Measurements from ENCODE around the gene C3orf20. TPM values are rescaled to one million over a fixed set of nuclear protein-coding genes. Genes with fewer than 3 reads are reported as not detected.
A peak's percentile ranks its signal among the peaks of the same experiment; 100 is the strongest.
"Not testable (repeated sequence)": the region's sequence is repeated elsewhere in the genome, so short reads cannot be mapped to it uniquely, and the experiment has no call there.

C3orf20 gene
- total RNA-seq, 2 donors from 2014 or later: 0.16 to 0.45 TPM

GRCh38 chr3:14803981-14804834 lies 129.3 kb downstream of the C3orf20 start:
- H3K36me3 Mint-ChIP-seq (ENCODE audit: low read depth): no peaks in the 10 kb centered on the region
- ATAC-seq (replicated peaks): no peak
- H3K4me1 Mint-ChIP-seq: peaks cover 21% of the 10 kb centered on the region
- no peaks in the 10 kb centered on the region for H3K9me3 Mint-ChIP-seq
- peak overlapping the region; percentile 79 for H3K27ac Mint-ChIP-seq
- H3K27me3 Mint-ChIP-seq: peaks cover 38% of the 10 kb centered on the region
- H3K4me3 Mint-ChIP-seq: no peak overlapping the region

- H3K36me3 Mint-ChIP-seq (ENCODE audit: low read depth): no peaks in the 10 kb centered on the region
- H3K4me3 Mint-ChIP-seq: no peak overlapping the region
- H3K4me1 Mint-ChIP-seq: peaks cover 21% of the 10 kb centered on the region
- H3K27ac Mint-ChIP-seq: peak overlapping the region; percentile 8
- H3K9me3 Mint-ChIP-seq: no peaks in the 10 kb centered on the region
- no peak for ATAC-seq (replicated peaks)
- peaks cover 44% of the 10 kb centered on the region for H3K27me3 Mint-ChIP-seq
These were observed 130.2 kb downstream of the C3orf20 start for GRCh38 chr3:14804835-14805780.

GRCh38 chr3:14805961-14806537 lies 131.1 kb downstream of the C3orf20 start:
- Mint-ChIP-seq H3K9me3 (no peaks in the 10 kb centered on the region), H3K4me1 (peaks cover 23% of the 10 kb centered on the region), H3K27ac (no peak overlapping the region), H3K4me3 (no peak overlapping the region), H3K27me3 (peaks cover 42% of the 10 kb centered on the region), H3K36me3 (ENCODE audit: low read depth) (no peaks in the 10 kb centered on the region)
- ATAC-seq (replicated peaks): no peak

GRCh38 chr3:14806641-14807263 lies 131.8 kb downstream of the C3orf20 start:
- H3K4me1 Mint-ChIP-seq: peaks cover 26% of the 10 kb centered on the region
- no peak overlapping the region for H3K27ac Mint-ChIP-seq
- H3K9me3 Mint-ChIP-seq: no peaks in the 10 kb centered on the region
- H3K36me3 Mint-ChIP-seq (ENCODE audit: low read depth): no peaks in the 10 kb centered on the region
- no peak overlapping the region for H3K4me3 Mint-ChIP-seq
- peak; percentile 45 for ATAC-seq (replicated peaks)
- peaks cover 49% of the 10 kb centered on the region for H3K27me3 Mint-ChIP-seq

GRCh38 chr3:14808025-14808424 lies 133.1 kb downstream of the C3orf20 start:
- Mint-ChIP-seq H3K27me3 (peaks cover 61% of the 10 kb centered on the region), H3K9me3 (no peaks in the 10 kb centered on the region), H3K27ac (no peak overlapping the region), H3K4me1 (peaks cover 24% of the 10 kb centered on the region), H3K36me3 (ENCODE audit: low read depth) (no peaks in the 10 kb centered on the region), H3K4me3 (no peak overlapping the region)
- ATAC-seq (replicated peaks): no peak

- Mint-ChIP-seq H3K27me3 (peaks cover 62% of the 10 kb centered on the region), H3K27ac (no peak overlapping the region), H3K9me3 (no peaks in the 10 kb centered on the region), H3K4me1 (peaks cover 17% of the 10 kb centered on the region), H3K4me3 (no peak overlapping the region), H3K36me3 (ENCODE audit: low read depth) (no peaks in the 10 kb centered on the region)
- no peak for ATAC-seq (replicated peaks)
These were observed 133.7 kb downstream of the C3orf20 start for GRCh38 chr3:14808502-14809266.

- H3K27ac Mint-ChIP-seq; H3K36me3 Mint-ChIP-seq (ENCODE audit: low read depth); H3K9me3 Mint-ChIP-seq; H3K4me3 Mint-ChIP-seq; ATAC-seq (replicated peaks): not testable (repeated sequence)
- Mint-ChIP-seq H3K27me3 (peaks cover 70% of the 10 kb centered on the region), H3K4me1 (peaks cover 16% of the 10 kb centered on the region)
These were observed 134.7 kb downstream of the C3orf20 start for GRCh38 chr3:14809611-14810010.

- Mint-ChIP-seq H3K4me3 (no peak overlapping the region), H3K27me3 (peaks cover 70% of the 10 kb centered on the region), H3K4me1 (peaks cover 10% of the 10 kb centered on the region), H3K9me3 (no peaks in the 10 kb centered on the region), H3K36me3 (ENCODE audit: low read depth) (no peaks in the 10 kb centered on the region), H3K27ac (no peak overlapping the region)
- no peak for ATAC-seq (replicated peaks)
These were observed 135.3 kb downstream of the C3orf20 start for GRCh38 chr3:14810070-14810791.

- Mint-ChIP-seq H3K4me3 (peak overlapping the region; percentile 31), H3K27me3 (peaks cover 69% of the 10 kb centered on the region), H3K27ac (no peak overlapping the region), H3K36me3 (ENCODE audit: low read depth) (no peaks in the 10 kb centered on the region), H3K9me3 (no peaks in the 10 kb centered on the region), H3K4me1 (peaks cover 9% of the 10 kb centered on the region)
- ATAC-seq (replicated peaks): no peak
These were observed 136.1 kb downstream of the C3orf20 start for GRCh38 chr3:14810801-14811661.

GRCh38 chr3:14811684-14812083 lies 136.7 kb downstream of the C3orf20 start:
- H3K27me3 Mint-ChIP-seq: peaks cover 69% of the 10 kb centered on the region

GRCh38 chr3:14812196-14812790 lies 137.4 kb downstream of the C3orf20 start:
- no peak for ATAC-seq (replicated peaks)
- peaks cover 63% of the 10 kb centered on the region for H3K27me3 Mint-ChIP-seq
- no peaks in the 10 kb centered on the region for H3K36me3 Mint-ChIP-seq (ENCODE audit: low read depth)
- H3K9me3 Mint-ChIP-seq: no peaks in the 10 kb centered on the region
- no peak overlapping the region for H3K27ac Mint-ChIP-seq
- H3K4me3 Mint-ChIP-seq: no peak overlapping the region
- H3K4me1 Mint-ChIP-seq: peaks cover 4% of the 10 kb centered on the region

More at GRCh38 chr3:14811684-14812083, 136.7 kb downstream of the C3orf20 start:
- H3K36me3 Mint-ChIP-seq (ENCODE audit: low read depth): no peaks in the 10 kb centered on the region
- H3K9me3 Mint-ChIP-seq: no peaks in the 10 kb centered on the region
- H3K4me1 Mint-ChIP-seq: peaks cover 8% of the 10 kb centered on the region
- no peak overlapping the region for H3K27ac Mint-ChIP-seq
- no peak overlapping the region for H3K4me3 Mint-ChIP-seq
- no peak for ATAC-seq (replicated peaks)

- Mint-ChIP-seq H3K4me1 (peaks cover 4% of the 10 kb centered on the region), H3K27ac (no peak overlapping the region), H3K9me3 (no peaks in the 10 kb centered on the region), H3K27me3 (peaks cover 59% of the 10 kb centered on the region), H3K4me3 (no peak overlapping the region), H3K36me3 (ENCODE audit: low read depth) (no peaks in the 10 kb centered on the region)
- no peak for ATAC-seq (replicated peaks)
These were observed 139.5 kb downstream of the C3orf20 start for GRCh38 chr3:14814411-14814871.

Data from activated T-helper 17 cell treated with anti-CD3 and anti-CD28 coated beads, Interleukin-2, amount 50 U/mL, for 72 hours (primary cell).